SJCRH30 (cell line): ENCODE measurements around the gene PHOSPHO2. TPM values are rescaled to one million over a fixed set of nuclear protein-coding genes. Genes with fewer than 3 reads are reported as not detected.
"Not testable (repeated sequence)": the region's sequence is repeated elsewhere in the genome, so short reads cannot be mapped to it uniquely, and the experiment has no call there.

Experiments used
- DNase-seq, 2 experiments: peaks; one replicate each; pipeline ENCODE4 v3.0.0-alpha.2; 2015 to 2020
- H3K27ac ChIP-seq: fragments of 250-450 bp; sonication (Bioruptor Pico); 2 replicates; pipeline ENCODE4 v1.5.1; 2020; ENCODE audit warnings: mild to moderate bottlenecking, moderate library complexity
- H3K27me3 ChIP-seq: fragments of 250-450 bp; sonication (Bioruptor Pico); 2 replicates; pipeline ENCODE4 v1.5.1; 2020; ENCODE audit warnings: mild to moderate bottlenecking, moderate library complexity
- H3K36me3 ChIP-seq: fragments of 250-450 bp; sonication (Bioruptor Pico); 2 replicates; pipeline ENCODE4 v1.5.1; 2020; ENCODE audit warnings: mild to moderate bottlenecking, moderate library complexity
- H3K4me1 ChIP-seq: fragments of 250-450 bp; sonication (Bioruptor Pico); 2 replicates; pipeline ENCODE4 v1.5.1; 2020; ENCODE audit warnings: mild to moderate bottlenecking, moderate library complexity
- H3K4me3 ChIP-seq: fragments of 250-450 bp; sonication (Bioruptor Pico); 2 replicates; pipeline ENCODE4 v1.5.1; 2020; ENCODE audit warnings: mild to moderate bottlenecking, moderate library complexity
- H3K9me3 ChIP-seq: fragments of 250-450 bp; sonication (Bioruptor Pico); replicated peaks from 2 replicates; pipeline ENCODE4 v1.5.1; 2020; ENCODE audit warnings: mild to moderate bottlenecking, moderate library complexity
- total RNA-seq: library from RNA; depleted of rRNA; stranded (reverse); fragments of >200 nt; shearing (Covaris generic); gene quantifications from 2 replicates; pipeline ENCODE4 v1.2.3, GENCODE V29; 2014

PHOSPHO2 gene
- total RNA-seq, 1 experiment from 2014 or later = 4.7 TPM

DNA sequence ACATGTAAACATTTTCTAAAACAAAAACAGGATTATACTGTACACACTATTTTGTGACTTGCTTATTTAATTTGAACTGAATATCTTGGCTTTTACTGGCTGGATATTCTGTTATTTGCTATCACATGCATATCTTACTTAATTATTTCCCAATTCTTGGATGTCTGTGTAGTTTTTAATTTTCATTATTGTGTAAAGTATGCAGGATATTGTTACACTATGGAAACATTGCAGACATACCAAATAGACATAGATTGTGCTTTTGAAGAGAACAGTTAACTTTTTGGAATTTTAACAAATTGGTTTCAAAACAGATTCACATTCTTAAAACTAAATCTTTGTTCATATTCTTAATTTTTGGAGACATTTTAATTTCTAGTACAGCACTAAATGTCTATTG, 2.1 kb downstream of the PHOSPHO2 start:
- H3K27ac ChIP-seq = peak overlapping the region; percentile 44; the same call in 1 of the 2 replicates
- H3K36me3 ChIP-seq = 0 out of 2 replicates have a peak, but pooled peaks cover 2% of the 10 kb centered on the region
- no peaks in the 10 kb centered on the region; the same call in 1 of the 2 replicates for H3K4me1 ChIP-seq
- no peaks in the 10 kb centered on the region for H3K27me3 ChIP-seq
- H3K4me3 ChIP-seq = no peak overlapping the region
- DNase-seq = no peak
- no peaks in the 10 kb centered on the region for H3K9me3 ChIP-seq

DNA sequence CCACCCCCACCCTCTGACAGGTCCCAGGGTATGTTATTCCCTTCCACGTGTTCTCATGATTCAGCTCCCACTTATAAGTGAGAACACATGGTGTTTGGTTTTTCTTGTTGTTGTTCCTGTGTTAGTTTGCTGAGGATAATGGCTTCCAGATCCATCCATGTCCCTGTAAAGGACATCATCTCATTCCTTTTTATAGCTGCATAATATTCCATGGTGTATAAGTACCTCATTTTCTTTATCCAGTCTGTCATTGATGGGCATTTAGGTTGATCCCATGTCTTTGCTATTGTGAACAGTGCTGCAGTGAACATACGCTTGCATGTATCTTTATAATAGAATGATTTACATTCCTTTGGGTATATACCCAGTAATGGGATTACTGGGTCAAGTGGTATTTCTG, 4.9 kb downstream of the PHOSPHO2 start:
- DNase-seq, H3K27ac ChIP-seq, H3K4me3 ChIP-seq, H3K36me3 ChIP-seq, H3K4me1 ChIP-seq, H3K9me3 ChIP-seq, H3K27me3 ChIP-seq: not testable (repeated sequence)

DNA sequence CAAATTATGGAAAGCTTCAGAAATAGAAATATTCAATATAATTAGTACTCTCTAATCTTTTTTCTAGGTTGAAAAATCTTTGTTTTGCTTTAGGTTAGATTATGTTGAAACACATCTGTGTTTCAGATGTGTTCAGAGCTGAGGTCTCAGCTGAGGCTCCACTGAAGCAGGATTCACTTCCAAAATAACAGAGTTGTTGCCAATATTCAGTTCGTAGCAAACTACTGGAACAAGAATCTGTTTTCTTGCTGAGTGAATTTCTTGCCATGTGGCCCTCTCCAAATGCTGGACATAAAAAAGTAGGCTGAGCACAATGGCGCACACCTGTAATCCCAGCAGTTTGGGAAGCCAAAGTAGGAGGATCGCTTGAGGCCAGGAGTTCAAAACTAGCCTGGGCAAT, 8.7 kb downstream of the PHOSPHO2 start:
- no peak overlapping the region for H3K4me3 ChIP-seq
- no peak for DNase-seq
- no peaks in the 10 kb centered on the region for H3K4me1 ChIP-seq
- H3K36me3 ChIP-seq = 0 out of 2 replicates have a peak, but pooled peaks cover 2% of the 10 kb centered on the region
- no peak overlapping the region for H3K27ac ChIP-seq
- H3K27me3 ChIP-seq = no peaks in the 10 kb centered on the region
- no peaks in the 10 kb centered on the region for H3K9me3 ChIP-seq

DNA sequence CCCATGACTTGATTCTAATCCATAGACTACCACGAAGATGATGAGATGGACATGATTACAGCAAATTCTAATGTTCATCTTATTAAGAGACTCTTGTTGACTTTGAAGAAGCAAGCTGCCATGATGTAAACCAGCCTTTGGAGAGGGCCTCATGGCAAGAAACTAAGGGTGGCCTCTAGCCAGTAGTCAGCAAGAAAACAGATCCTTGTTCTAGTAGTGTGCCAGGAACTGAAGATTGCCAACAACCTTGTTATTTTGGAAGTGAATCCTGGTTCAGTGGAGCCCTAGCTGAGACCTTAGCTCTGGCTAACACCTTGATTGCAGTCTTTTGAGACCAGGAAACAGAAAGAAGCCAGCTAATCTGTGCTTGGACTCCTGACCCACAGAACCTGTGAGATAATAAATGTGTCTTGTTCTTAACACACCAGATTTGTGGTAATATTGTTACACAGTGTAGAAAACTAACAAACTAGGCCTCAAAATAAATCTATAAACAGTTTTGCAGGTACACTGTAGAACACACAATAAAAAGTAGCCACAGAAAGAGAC, 10.0 kb downstream of the PHOSPHO2 start:
- H3K4me1 ChIP-seq = no peaks in the 10 kb centered on the region
- H3K36me3 ChIP-seq = no peaks in the 10 kb centered on the region
- no peaks in the 10 kb centered on the region for H3K9me3 ChIP-seq
- H3K4me3 ChIP-seq = no peak overlapping the region
- no peak overlapping the region for H3K27ac ChIP-seq
- no peaks in the 10 kb centered on the region for H3K27me3 ChIP-seq
- no peak for DNase-seq

DNA sequence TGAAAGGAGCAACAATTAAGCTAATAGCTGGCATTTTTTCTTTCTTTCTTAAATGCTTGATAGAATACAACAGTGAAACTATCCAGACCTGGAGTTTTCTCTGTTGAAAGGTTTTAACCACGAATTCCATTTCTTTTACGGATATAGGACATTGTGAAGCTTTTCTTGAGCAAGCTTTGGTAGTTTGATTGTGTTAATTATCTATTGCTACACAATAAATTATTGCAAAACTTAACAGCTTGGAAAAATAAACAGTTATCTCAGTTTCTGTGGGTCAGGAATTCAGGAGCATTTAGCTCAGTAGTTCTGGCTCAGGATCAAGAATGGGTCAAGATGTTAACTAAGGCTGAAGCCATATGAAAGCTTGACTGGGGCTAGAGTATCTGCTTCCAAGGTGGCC, 11.7 kb downstream of the PHOSPHO2 start:
- Histone ChIP-seq H3K27me3 (no peaks in the 10 kb centered on the region), H3K4me3 (no peak overlapping the region), H3K4me1 (no peaks in the 10 kb centered on the region), H3K36me3 (no peaks in the 10 kb centered on the region), H3K27ac (no peak overlapping the region), H3K9me3 (no peaks in the 10 kb centered on the region)
- DNase-seq = no peak

DNA sequence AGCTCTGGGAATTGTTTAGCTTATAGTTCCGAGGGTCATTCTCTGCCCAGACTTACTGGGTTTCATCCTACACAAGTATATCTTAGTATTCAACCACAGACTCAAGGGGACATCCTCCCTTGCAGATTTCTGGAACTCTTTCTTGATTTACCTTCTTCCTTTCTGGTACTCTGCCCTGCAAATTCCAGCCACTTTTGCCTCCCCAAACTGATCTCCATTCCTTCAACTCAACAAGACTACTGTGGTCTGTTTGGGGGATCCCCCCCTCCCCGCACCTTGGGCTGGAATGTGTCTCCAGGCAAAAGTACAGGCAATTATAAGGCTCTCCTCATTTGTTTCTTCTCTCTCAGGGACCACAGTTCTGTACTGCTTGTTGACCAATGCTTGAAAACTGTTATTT, 13.4 kb downstream of the PHOSPHO2 start:
- no peaks in the 10 kb centered on the region for H3K4me1 ChIP-seq
- no peaks in the 10 kb centered on the region for H3K36me3 ChIP-seq
- no peak overlapping the region for H3K4me3 ChIP-seq
- no peak for DNase-seq
- H3K9me3 ChIP-seq = no peaks in the 10 kb centered on the region
- no peaks in the 10 kb centered on the region for H3K27me3 ChIP-seq
- H3K27ac ChIP-seq = no peak overlapping the region

DNA sequence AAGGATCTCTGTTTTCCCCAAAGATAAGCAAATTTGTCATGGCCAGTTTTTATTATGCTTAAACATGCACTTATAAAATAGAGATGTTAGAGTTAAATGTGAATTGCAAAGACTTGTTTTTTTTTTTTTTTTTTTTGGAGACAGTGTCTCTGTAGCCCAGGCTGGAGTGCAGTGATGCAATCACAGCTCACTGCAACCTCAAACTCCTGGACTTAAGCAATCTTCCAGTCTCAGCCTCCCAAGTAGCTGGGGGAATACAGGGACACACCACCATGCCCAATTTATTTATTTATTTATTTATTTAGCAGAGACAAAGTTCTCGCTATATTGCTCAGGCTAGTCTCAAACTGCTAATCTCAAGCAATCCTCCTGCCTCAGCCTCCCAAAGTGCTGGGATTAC, 15.1 kb downstream of the PHOSPHO2 start:
- DNase-seq = no peak
- H3K27ac ChIP-seq = no peak overlapping the region
- no peak overlapping the region for H3K4me3 ChIP-seq
- H3K36me3 ChIP-seq = no peaks in the 10 kb centered on the region
- no peaks in the 10 kb centered on the region for H3K4me1 ChIP-seq
- no peaks in the 10 kb centered on the region for H3K27me3 ChIP-seq
- no peaks in the 10 kb centered on the region for H3K9me3 ChIP-seq

DNA sequence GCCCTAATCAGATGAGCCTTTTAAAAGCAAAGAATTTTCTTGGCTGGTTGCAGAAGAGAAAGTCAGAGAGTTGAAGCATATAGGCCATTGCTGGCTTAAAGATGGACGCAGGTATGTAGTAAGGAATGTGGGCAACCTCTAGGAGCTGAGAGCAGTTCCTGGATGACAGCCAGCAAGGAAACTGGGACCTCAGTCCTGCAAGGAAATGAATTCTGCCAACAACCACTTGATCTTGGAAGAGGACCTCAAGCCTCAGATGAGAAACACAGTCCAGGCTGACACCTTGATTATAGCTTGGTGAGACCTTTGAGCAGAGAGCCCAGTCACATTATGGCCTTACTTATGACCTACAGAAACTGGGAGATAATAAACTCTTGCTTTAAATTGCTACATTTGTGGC, 15.7 kb downstream of the PHOSPHO2 start:
- H3K4me1 ChIP-seq = no peaks in the 10 kb centered on the region
- H3K9me3 ChIP-seq = no peaks in the 10 kb centered on the region
- no peak overlapping the region for H3K4me3 ChIP-seq
- no peaks in the 10 kb centered on the region for H3K27me3 ChIP-seq
- H3K36me3 ChIP-seq = no peaks in the 10 kb centered on the region
- no peak overlapping the region for H3K27ac ChIP-seq
- no peak for DNase-seq

DNA sequence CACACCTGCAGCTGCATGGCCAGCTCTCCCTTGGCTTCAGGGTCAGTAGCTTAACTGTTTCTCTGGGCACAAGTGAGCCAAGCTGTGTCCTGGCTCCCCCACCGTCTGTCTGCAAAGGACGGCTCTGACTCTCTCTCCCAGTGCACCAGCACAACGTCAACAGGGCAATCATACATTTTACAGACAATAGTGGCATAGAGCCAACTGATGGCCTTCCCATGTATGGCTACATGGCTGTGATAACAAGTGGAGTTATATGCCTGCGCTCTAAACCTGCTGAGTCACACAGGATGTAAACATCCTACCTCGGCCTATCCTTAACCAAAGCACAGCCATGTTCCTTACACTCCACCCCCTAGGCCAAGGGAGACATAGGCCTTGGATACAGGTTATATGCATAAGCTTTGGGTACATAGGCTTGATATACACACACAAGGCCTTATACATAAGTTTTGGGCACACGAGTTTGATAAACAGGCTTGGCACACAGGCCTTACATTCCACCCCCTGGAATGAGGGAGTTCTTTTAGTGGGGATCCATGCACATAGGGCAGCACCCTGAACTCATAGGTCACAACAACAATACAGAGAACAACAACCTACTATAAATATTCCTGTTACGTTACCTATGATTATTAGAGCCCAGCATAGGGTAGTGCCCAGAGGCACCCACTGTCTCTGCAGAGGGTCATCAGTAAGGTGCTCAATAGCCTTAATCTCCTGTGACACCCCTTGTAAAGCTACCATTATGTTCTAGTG, 17.7 kb downstream of the PHOSPHO2 start:
- H3K36me3 ChIP-seq = no peaks in the 10 kb centered on the region
- H3K27ac ChIP-seq = no peak overlapping the region
- H3K4me1 ChIP-seq = peaks cover under 1% of the 10 kb centered on the region
- no peak for DNase-seq
- H3K4me3 ChIP-seq = no peak overlapping the region
- H3K9me3 ChIP-seq = no peaks in the 10 kb centered on the region
- no peaks in the 10 kb centered on the region for H3K27me3 ChIP-seq

DNA sequence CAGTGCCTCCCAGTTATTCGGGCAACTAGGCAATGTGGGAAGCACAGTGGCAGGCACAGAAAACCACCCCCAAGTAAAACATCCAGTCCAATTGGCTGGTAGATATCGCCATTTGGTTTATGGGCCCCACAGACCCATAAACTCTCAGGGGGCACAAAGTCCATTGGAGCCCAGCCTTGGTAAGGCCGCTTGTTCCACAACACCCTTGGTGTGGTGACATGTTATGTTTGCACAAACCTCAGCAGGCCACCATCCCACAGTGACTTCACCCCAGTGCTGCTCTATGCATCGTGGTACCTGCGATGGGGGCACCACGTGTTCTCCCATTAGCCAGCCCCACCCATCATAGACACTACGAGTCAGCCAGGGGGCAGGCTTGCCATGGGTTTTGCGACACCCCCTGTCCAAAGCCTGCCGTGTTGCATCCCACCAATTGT, 18.5 kb downstream of the PHOSPHO2 start:
- H3K4me3 ChIP-seq = no peak overlapping the region
- H3K36me3 ChIP-seq = no peaks in the 10 kb centered on the region
- DNase-seq = no peak

DNA sequence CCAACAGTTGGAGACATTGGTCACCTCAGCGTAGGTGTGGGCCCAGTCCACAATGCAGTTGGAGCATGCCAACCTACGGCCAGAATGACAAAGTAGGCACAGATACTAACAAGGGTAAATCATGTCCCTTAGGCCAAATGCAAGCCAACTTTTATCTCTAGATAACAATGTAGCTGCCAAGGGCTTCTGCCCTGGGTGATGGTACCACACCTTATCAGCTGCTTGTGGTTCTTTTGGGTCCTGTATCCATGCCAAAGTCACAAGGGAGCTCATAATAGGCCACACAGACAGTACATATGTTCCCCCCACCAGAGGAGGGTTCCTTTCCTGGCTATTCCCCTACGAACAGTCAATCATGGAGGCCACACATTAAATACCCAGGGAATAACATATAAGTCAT, 19.1 kb downstream of the PHOSPHO2 start:
- Histone ChIP-seq H3K36me3 (no peaks in the 10 kb centered on the region), H3K4me1 (peaks cover 4% of the 10 kb centered on the region), H3K27me3 (no peaks in the 10 kb centered on the region), H3K9me3 (no peaks in the 10 kb centered on the region), H3K27ac (no peak overlapping the region), H3K4me3 (no peak overlapping the region)
- no peak for DNase-seq

More for the DNA sequence above, 18.5 kb downstream of the PHOSPHO2 start:
- Histone ChIP-seq H3K27ac (no peak overlapping the region), H3K4me1 (peaks cover 4% of the 10 kb centered on the region), H3K9me3 (no peaks in the 10 kb centered on the region), H3K27me3 (no peaks in the 10 kb centered on the region)

DNA sequence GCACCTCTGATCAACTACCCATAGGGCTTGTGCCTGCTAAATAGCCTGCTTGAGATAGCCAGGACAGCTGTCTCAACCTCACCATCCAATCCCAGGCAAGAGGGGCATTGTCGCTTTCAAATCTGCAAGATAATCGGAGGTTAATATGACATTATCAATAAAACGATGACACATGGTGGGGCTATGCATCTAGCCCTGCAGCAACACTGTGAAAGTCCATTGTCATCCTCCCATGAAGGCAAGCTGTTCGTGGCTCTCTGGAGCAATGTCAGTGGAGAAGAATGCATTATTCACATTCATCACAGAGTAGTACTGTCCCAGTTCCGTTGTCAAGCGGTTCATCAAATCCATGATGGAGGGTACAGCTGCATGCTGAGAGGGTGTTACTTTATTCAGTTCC, 20.4 kb downstream of the PHOSPHO2 start:
- no peaks in the 10 kb centered on the region for H3K27me3 ChIP-seq
- H3K9me3 ChIP-seq = no peaks in the 10 kb centered on the region
- no peak overlapping the region for H3K27ac ChIP-seq
- H3K4me1 ChIP-seq = peaks cover 4% of the 10 kb centered on the region
- no peak for DNase-seq
- H3K36me3 ChIP-seq = no peaks in the 10 kb centered on the region
- no peak overlapping the region for H3K4me3 ChIP-seq

DNA sequence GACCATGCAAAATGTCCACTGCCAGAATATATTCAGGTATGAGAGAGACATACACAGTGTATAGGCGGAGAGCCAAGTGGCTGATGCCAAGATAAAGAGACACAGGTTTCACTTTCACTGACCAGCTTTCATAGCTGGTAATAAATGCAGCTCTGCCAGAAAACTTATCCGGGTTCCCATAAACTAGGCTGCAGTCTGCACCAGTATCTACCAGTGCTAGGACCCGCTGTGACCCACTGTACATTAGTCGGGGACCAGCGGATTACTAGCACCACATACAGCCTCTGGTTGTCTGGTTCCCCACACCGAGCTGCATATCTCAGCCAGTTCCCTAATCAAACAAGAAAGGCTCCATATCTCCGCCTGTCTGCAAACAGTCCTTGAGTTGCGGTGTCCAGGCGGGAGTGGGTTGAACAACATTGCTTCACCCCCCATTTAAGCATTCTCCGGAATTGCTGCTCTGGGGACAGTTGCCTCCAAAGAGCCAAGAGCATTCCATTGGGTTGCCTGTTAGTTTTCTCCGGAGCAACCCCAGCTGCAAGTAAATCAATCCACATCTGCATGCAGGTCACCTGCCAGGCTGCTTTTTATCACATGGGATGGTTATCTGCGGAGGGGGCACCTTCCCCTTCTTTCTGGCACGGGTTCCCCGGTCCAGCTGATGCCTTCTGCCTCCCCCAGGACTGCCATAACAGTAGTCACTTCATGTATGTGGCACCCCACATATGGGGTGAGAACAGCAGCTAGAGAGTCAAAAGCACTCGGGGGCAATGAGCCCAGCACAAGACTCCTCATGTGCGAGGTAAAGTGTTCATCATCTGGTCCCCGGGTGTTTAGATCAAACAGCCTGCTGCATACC, 21.3 kb downstream of the PHOSPHO2 start:
- DNase-seq = no peak
- Histone ChIP-seq H3K27me3 (no peaks in the 10 kb centered on the region), H3K4me1 (peaks cover 4% of the 10 kb centered on the region), H3K36me3 (no peaks in the 10 kb centered on the region), H3K27ac (no peak overlapping the region), H3K9me3 (no peaks in the 10 kb centered on the region), H3K4me3 (no peak overlapping the region)

DNA sequence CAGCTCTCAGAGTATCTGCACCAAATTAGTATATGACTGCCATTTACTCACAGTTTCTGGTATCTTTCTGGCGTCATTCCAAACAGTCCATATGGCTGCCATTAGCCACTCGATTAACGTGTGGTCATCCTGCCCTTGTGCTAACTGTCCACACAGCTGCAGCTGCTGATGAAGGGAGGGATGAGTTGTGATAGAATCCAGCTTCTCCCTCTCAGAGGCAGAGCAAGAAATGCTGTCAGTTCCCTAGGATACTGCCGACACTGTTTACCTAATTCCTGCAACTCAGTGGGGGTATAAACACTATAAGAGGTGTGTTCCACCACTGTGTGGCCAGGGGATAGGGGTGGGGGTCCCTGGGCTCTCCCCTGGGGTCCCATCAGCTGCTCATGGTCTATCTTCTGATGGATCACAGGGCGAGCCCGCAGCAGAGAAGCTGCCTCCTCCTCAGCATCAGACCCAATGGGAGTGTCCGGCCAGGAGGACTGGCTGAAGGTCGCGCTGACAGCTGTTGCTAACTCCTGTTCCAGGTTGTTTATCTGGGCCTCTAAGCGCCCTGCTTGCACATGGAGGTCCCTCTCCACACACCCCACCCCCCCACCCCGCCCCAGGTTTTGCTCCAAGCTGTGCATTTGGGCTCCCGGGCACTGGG, 22.1 kb downstream of the PHOSPHO2 start:
- Histone ChIP-seq H3K4me1 (peaks cover 4% of the 10 kb centered on the region), H3K27ac (no peak overlapping the region), H3K36me3 (no peaks in the 10 kb centered on the region), H3K9me3 (no peaks in the 10 kb centered on the region), H3K27me3 (no peaks in the 10 kb centered on the region), H3K4me3 (peak overlapping the region; percentile 45)
- peak; percentile 51 to 68 for DNase-seq
